Tibial nerve (tissue), 4 donors: Measurements from ENCODE around the gene MAPK8. TPM values are rescaled to one million over a fixed set of nuclear protein-coding genes. Genes with fewer than 3 reads are reported as not detected.
"Not testable (repeated sequence)": the region's sequence is repeated elsewhere in the genome, so short reads cannot be mapped to it uniquely, and the experiment has no call there.

Source experiments
- DNase-seq, 2 donors: peaks; one replicate each; pipeline ENCODE4 v3.0.0-alpha.2; 2019; ENCODE audit warnings: low spot score in 2 of 2
- H3K27ac ChIP-seq, 4 donors: fragments of 200-600 bp; sonication (generic) in 3 of 4; one replicate each; pipeline ENCODE4 v1.5.1; 2017 to 2019; ENCODE audit warnings: mild to moderate bottlenecking in 1 of 4
- H3K27me3 ChIP-seq, 2 donors: fragments of 200-600 bp; sonication (generic) in 1 of 2; one replicate each; pipeline versions ENCODE4 v1.5.1 to v1.6.0; 2017 to 2019
- H3K36me3 ChIP-seq, 3 donors: fragments of 200-600 bp; sonication (generic); one replicate each; pipeline ENCODE4 v1.5.1; 2018 to 2019
- H3K4me1 ChIP-seq, 4 donors: fragments of 200-600 bp; sonication (generic) in 3 of 4; one replicate each; pipeline ENCODE4 v1.5.1; 2017 to 2019
- H3K4me3 ChIP-seq, 4 donors: fragments of 200-600 bp; sonication (generic) in 3 of 4; one replicate each; pipeline ENCODE4 v1.5.1; 2017 to 2019; ENCODE audit warnings: mild to moderate bottlenecking in 1 of 4, moderate library complexity in 1 of 4
- H3K9me3 ChIP-seq, 4 donors: fragments of 200-600 bp; sonication (generic) in 3 of 4; one replicate each; pipeline ENCODE4 v1.5.1; 2017 to 2019
- EP300 ChIP-seq, 2 donors: sonication (generic); formaldehyde crosslinking; IDR thresholded peaks; one replicate each; pipeline ENCODE4 v1.6.1; 2017; ENCODE audit warnings: antibody characterized with exemption in 2 of 2, mild to moderate bottlenecking in 1 of 2
- POLR2A ChIP-seq, 2 donors: fragments of 450-650 bp; IDR thresholded peaks; one replicate each; pipeline ENCODE4 v1.6.1; 2017; ENCODE audit warnings: antibody characterized with exemption in 2 of 2, mild to moderate bottlenecking in 2 of 2, moderate library complexity in 2 of 2
- WGBS, 2 donors: methylation state at CpG; one replicate each; pipeline ENCODE4 v1.1.5; 2018; 5-methylcytosine and 5-hydroxymethylcytosine counted together
- total RNA-seq, 4 donors: library from RNA; depleted of rRNA; stranded (reverse); fragments of >200 nt; gene quantifications; one replicate each; pipeline ENCODE4 v1.1.0, GENCODE V29; 2016
- TF ChIP-seq, protein P1 (sequence below), 5 experiments: fragments of 200-600 bp in 3 of 5; fragments of 450-650 bp in 2 of 5; sonication (generic) in 3 of 5; IDR thresholded peaks; one replicate each; pipeline ENCODE4 v1.5.1; 2016 to 2019; ENCODE audit warnings: antibody characterized with exemption in 5 of 5, mild to moderate bottlenecking in 3 of 5, moderate library complexity in 2 of 5

MAPK8 gene
- total RNA-seq, 4 donors from 2014 or later, result 53.4 to 65.6 (median 62.2) TPM

DNA sequence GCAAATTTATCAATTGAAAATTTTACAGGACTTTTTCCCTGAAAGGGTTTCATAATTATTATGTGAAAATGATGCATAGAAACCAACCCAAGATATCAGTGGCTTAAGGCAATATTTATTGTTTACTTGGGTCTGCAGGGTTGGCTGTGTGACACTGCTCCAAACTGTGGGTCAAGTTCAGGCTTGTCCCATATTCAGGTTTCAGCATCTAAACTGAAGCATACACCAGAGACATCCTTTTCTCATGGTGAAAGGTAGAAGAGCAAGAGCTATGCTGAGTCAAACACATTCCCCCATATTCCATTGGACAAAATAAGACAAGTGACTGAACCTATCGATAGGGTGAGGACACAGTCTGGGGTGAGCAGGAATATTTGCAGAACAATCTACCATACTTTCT lies 110.9 kb downstream of the MAPK8 start:
- Histone ChIP-seq H3K4me1 (no peaks in the 10 kb centered on the region), H3K27ac (no peak overlapping the region), H3K4me3 (no peak overlapping the region), H3K27me3 (no peaks in the 10 kb centered on the region), H3K9me3 (peaks cover 0 to 7% (median 2%) of the 10 kb centered on the region in 4 donors), H3K36me3 (peaks cover 0 to 14% (median under 1%) of the 10 kb centered on the region in 3 donors)
- 94 to 100% methylated on average over 1 of the region's 1 CpG for WGBS, 2 donors
- no peak for DNase-seq
- TF ChIP-seq EP300 (IDR thresholded peaks at IDR 0.05) (no peak), POLR2A (IDR thresholded peaks at IDR 0.05) (no peak)
- TF ChIP-seq, protein P1, sequence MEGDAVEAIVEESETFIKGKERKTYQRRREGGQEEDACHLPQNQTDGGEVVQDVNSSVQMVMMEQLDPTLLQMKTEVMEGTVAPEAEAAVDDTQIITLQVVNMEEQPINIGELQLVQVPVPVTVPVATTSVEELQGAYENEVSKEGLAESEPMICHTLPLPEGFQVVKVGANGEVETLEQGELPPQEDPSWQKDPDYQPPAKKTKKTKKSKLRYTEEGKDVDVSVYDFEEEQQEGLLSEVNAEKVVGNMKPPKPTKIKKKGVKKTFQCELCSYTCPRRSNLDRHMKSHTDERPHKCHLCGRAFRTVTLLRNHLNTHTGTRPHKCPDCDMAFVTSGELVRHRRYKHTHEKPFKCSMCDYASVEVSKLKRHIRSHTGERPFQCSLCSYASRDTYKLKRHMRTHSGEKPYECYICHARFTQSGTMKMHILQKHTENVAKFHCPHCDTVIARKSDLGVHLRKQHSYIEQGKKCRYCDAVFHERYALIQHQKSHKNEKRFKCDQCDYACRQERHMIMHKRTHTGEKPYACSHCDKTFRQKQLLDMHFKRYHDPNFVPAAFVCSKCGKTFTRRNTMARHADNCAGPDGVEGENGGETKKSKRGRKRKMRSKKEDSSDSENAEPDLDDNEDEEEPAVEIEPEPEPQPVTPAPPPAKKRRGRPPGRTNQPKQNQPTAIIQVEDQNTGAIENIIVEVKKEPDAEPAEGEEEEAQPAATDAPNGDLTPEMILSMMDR (IDR thresholded peaks at IDR 0.05), result no peak

DNA sequence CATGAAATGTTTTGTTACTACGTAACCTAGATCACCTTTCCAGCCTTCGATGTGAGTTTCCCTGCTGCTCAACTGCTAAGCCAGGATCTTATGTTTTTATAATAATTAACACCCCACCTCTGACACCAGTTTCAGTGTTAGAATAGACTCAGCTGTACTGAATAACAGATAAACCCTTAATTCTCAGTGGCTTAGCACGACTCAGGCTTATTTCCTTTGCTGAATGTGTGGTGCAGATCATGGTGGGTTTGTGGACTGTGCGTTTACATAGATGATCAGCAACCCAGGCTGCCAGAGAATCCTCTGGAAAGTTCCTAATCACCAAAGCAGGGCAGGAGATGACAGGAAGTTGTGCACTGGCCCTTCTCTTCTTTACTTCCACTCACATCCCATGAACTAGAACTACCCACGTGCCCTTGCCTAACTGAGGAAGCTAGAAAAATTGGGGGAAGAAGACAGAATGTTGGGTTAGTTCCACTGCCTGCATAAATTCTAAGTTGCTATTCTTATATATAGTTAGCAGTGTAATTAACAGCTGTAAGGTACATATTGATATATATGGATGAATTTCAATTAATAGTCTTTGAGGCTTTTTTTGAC lies 111.8 kb downstream of the MAPK8 start:
- TF ChIP-seq, protein P1 (IDR thresholded peaks at IDR 0.05), result no peak
- TF ChIP-seq EP300 (IDR thresholded peaks at IDR 0.05), result no peak
- TF ChIP-seq POLR2A (IDR thresholded peaks at IDR 0.05), result no peak
- Histone ChIP-seq H3K4me1 (no peaks in the 10 kb centered on the region), H3K4me3 (no peak overlapping the region), H3K36me3 (peaks cover 0 to 5% (median 0%) of the 10 kb centered on the region in 3 donors), H3K27ac (no peak overlapping the region), H3K27me3 (no peaks in the 10 kb centered on the region), H3K9me3 (no peaks in the 10 kb centered on the region)
- 83% methylated on average over 5 of the region's 5 CpGs for WGBS, 2 donors
- no peak for DNase-seq

DNA sequence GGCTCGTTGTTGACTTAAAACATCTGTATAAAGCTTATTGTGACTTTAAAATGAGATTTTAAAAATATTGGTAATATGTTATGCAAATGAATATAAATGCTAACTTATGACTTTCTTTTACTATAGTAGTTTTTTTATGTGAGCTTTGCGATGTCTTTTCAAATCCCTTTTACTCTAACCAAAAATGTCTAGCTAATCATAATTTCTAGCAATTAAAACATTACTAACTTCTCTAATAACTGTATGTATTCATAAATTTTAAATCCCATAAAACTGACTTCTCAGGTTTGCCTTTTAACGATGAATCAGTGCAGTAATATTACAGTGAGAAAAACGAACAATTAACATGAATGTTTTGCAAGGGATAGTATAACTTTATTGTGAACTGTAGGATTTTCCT lies 113.2 kb downstream of the MAPK8 start:
- 94 to 95% methylated on average over 4 of the region's 4 CpGs for WGBS, 2 donors
- peaks cover 0 to 4% (median 0%) of the 10 kb centered on the region in 4 donors for H3K4me1 ChIP-seq
- DNase-seq, result no peak
- no peaks in the 10 kb centered on the region for H3K9me3 ChIP-seq
- no peak overlapping the region for H3K4me3 ChIP-seq
- no peak overlapping the region for H3K27ac ChIP-seq
- H3K27me3 ChIP-seq, result no peaks in the 10 kb centered on the region
- peaks cover 0 to 3% (median 0%) of the 10 kb centered on the region in 3 donors for H3K36me3 ChIP-seq
- TF ChIP-seq POLR2A (IDR thresholded peaks at IDR 0.05), result no peak

DNA sequence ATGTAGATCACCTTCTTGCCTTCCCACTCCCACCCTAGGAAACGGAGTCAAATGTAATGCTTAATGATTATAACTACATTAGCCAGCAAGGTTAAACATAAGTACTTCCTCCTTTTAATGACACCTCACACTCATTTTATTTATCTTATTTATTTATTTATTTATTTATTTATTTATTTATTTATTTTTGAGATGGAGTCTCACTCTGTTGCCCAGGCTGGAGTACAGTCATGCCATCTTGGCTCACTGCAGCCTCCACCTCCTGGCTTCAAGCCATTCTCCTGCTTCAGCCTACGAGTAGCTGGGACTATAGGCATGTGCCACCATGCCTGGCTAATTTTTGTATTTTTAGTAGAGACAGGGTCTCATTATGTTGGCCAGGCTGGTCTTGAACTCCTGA lies 115.4 kb downstream of the MAPK8 start:
- not testable (repeated sequence) for H3K27me3 ChIP-seq, DNase-seq, H3K27ac ChIP-seq, H3K4me3 ChIP-seq, H3K4me1 ChIP-seq, H3K9me3 ChIP-seq
- H3K36me3 ChIP-seq, result peaks cover 0 to 13% (median 0%) of the 10 kb centered on the region in 3 donors
- WGBS, 2 donors, result 86 to 92% methylated on average over 2 of the region's 2 CpGs

DNA sequence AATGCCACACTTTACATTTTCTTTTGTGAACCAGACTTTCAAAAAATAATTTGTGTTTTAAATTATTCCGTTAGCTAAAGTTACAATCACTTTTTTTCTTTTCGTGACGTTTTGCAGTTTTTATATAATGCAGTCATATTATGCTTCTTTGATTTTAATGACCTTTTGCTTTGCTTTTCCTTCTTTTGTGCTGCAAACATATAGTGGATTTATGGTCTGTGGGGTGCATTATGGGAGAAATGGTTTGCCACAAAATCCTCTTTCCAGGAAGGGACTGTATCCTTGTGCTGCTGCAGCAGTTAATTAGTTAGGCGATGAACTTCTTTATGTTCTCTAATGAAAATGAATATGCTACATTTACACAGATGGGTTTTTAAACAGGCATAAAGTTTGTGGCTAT lies 117.4 kb downstream of the MAPK8 start:
- no peak overlapping the region for H3K27ac ChIP-seq
- no peak for TF ChIP-seq POLR2A (IDR thresholded peaks at IDR 0.05)
- TF ChIP-seq EP300 (IDR thresholded peaks at IDR 0.05), result no peak
- TF ChIP-seq, protein P1 (IDR thresholded peaks at IDR 0.05), result no peak
- no peaks in the 10 kb centered on the region for H3K27me3 ChIP-seq
- WGBS, 2 donors, result 76% methylated on average over 4 of the region's 4 CpGs
- H3K4me3 ChIP-seq, result no peak overlapping the region
- H3K9me3 ChIP-seq, result no peaks in the 10 kb centered on the region
- DNase-seq, result no peak
- peaks cover 0 to 29% (median 0%) of the 10 kb centered on the region in 3 donors for H3K36me3 ChIP-seq
- peaks cover 0 to 4% (median 0%) of the 10 kb centered on the region in 4 donors for H3K4me1 ChIP-seq

DNA sequence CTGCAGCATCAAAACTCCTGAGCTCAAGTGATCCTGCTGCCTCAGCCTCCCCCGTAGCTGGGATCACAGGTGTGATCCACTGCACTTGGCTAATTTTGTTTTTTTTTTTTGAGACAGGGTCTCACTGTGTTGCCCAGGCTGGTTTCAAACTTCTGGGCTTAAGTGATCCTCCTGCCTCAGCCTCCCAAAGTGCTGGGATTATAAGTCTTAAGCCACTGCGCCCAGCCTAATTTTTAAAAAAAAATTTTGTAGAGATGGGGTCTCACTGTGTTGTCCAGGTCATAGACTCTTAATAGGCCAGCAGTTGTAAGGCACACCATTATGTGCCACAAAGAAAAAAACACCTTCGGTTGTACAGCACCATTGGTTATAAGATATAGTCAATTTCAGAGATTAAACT lies 122.4 kb downstream of the MAPK8 start:
- Histone ChIP-seq H3K27me3 (no peaks in the 10 kb centered on the region), H3K27ac (no peak overlapping the region), H3K4me1 (peaks cover 0 to 1% (median 0%) of the 10 kb centered on the region in 4 donors), H3K9me3 (no peaks in the 10 kb centered on the region), H3K36me3 (peaks cover 0 to 48% (median 0%) of the 10 kb centered on the region in 3 donors), H3K4me3 (no peak overlapping the region)
- DNase-seq, result no peak
- TF ChIP-seq POLR2A (IDR thresholded peaks at IDR 0.05), result no peak
- TF ChIP-seq, protein P1 (IDR thresholded peaks at IDR 0.05), result no peak
- no peak for TF ChIP-seq EP300 (IDR thresholded peaks at IDR 0.05)
- 95 to 98% methylated on average over 3 of the region's 3 CpGs for WGBS, 2 donors
